ENCODE results near the gene SEM1. TPM values are rescaled to one million over a fixed set of nuclear protein-coding genes. Genes with fewer than 3 reads are reported as not detected.

Gene SEM1
- total RNA-seq, 1 experiment from 2014 or later: 73.3 TPM

DNA sequence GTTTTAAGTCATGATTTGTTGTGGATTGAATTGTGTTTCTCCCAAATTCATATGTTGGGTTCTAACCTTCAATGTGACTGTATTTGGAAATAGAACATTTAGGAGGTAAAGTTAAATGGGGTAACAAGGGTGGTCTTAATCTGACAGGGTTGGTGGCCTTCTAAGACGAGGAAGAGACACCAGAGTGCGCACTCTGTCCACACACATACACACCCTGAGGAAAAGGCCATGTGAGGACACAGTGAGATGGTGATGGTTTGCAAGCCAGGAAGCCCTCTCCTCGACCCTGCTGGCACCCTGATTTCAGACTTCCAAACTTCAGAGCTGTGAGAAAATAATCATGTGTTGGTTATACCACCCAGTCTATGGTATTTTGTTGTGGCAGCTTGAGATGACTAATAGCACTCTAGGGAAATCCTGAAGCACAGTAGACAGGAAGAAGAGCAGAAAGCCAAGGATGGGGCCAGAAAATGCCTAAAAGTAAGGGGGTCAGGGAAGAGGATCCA lies 28.0 kb upstream of the SEM1 start:
- no peak overlapping the region for H3K4me3 Mint-ChIP-seq
- no peaks in the 10 kb centered on the region for H3K9me3 Mint-ChIP-seq
- H3K4me1 Mint-ChIP-seq: peaks cover 19% of the 10 kb centered on the region
- POLR2A ChIA-PET: no interaction called here
- CTCF ChIA-PET: no interaction called here
- ATAC-seq (no peak), DNase-seq (ENCODE audit: low spot score) (no peak)
- no peaks in the 10 kb centered on the region for H3K36me3 Mint-ChIP-seq
- no peaks in the 10 kb centered on the region for H3K27me3 Mint-ChIP-seq (ENCODE audit: low read depth)
- TF ChIP-seq ESRRA (CRISPR knock-in tag; IDR thresholded peaks at IDR 0.05; ENCODE audit: borderline replicate concordance) (no peak), FOXP1 (CRISPR knock-in tag; IDR thresholded peaks at IDR 0.05; ENCODE audit: borderline replicate concordance) (no peak), JUN (CRISPR knock-in tag; IDR thresholded peaks at IDR 0.05) (no peak), FOXK1 (CRISPR knock-in tag; IDR thresholded peaks at IDR 0.05) (no peak), MXD4 (CRISPR knock-in tag; IDR thresholded peaks at IDR 0.05; ENCODE audit: borderline replicate concordance) (no peak), CREM (CRISPR knock-in tag; IDR thresholded peaks at IDR 0.05) (no peak), PREB (CRISPR knock-in tag; IDR thresholded peaks at IDR 0.05; ENCODE audit: borderline replicate concordance) (no peak), ZNF219 (CRISPR knock-in tag; IDR thresholded peaks at IDR 0.05; ENCODE audit: borderline replicate concordance) (no peak), CBFB (CRISPR knock-in tag; IDR thresholded peaks at IDR 0.05; ENCODE audit: low read depth) (no peak), ZNF232 (CRISPR knock-in tag; IDR thresholded peaks at IDR 0.05) (no peak)
- H3K27ac Mint-ChIP-seq: no peak overlapping the region

GRCh38 chr7:96734343-96734742 lies 24.7 kb upstream of the SEM1 start:
- no peak for DNase-seq (ENCODE audit: low spot score)
- Mint-ChIP-seq H3K4me1 (peaks cover 3% of the 10 kb centered on the region), H3K4me3 (no peak overlapping the region), H3K36me3 (no peaks in the 10 kb centered on the region), H3K27me3 (ENCODE audit: low read depth) (no peaks in the 10 kb centered on the region; the same call in 1 of the 2 replicates), H3K9me3 (no peaks in the 10 kb centered on the region), H3K27ac (no peak overlapping the region)
- ChIA-PET POLR2A (no interaction called here), CTCF (no interaction called here)
- ATAC-seq: no peak
- TF ChIP-seq IRF2 (CRISPR knock-in tag; IDR thresholded peaks at IDR 0.05; ENCODE audit: borderline replicate concordance, low read depth) (no peak), ZNF281 (CRISPR knock-in tag; IDR thresholded peaks at IDR 0.05) (no peak), MYBL2 (CRISPR knock-in tag; IDR thresholded peaks at IDR 0.05) (no peak), NFATC4 (CRISPR knock-in tag; IDR thresholded peaks at IDR 0.05) (no peak), USF1 (CRISPR knock-in tag; IDR thresholded peaks at IDR 0.05) (no peak), TEAD4 (CRISPR knock-in tag; IDR thresholded peaks at IDR 0.05) (no peak), NFE2L1 (CRISPR knock-in tag; IDR thresholded peaks at IDR 0.05) (no peak), JUN (CRISPR knock-in tag; IDR thresholded peaks at IDR 0.05) (no peak), GTF2I (CRISPR knock-in tag; conservative IDR thresholded peaks at IDR 0.05) (no peak), ZNF232 (CRISPR knock-in tag; IDR thresholded peaks at IDR 0.05) (no peak)
- TF ChIP-seq, protein P1, sequence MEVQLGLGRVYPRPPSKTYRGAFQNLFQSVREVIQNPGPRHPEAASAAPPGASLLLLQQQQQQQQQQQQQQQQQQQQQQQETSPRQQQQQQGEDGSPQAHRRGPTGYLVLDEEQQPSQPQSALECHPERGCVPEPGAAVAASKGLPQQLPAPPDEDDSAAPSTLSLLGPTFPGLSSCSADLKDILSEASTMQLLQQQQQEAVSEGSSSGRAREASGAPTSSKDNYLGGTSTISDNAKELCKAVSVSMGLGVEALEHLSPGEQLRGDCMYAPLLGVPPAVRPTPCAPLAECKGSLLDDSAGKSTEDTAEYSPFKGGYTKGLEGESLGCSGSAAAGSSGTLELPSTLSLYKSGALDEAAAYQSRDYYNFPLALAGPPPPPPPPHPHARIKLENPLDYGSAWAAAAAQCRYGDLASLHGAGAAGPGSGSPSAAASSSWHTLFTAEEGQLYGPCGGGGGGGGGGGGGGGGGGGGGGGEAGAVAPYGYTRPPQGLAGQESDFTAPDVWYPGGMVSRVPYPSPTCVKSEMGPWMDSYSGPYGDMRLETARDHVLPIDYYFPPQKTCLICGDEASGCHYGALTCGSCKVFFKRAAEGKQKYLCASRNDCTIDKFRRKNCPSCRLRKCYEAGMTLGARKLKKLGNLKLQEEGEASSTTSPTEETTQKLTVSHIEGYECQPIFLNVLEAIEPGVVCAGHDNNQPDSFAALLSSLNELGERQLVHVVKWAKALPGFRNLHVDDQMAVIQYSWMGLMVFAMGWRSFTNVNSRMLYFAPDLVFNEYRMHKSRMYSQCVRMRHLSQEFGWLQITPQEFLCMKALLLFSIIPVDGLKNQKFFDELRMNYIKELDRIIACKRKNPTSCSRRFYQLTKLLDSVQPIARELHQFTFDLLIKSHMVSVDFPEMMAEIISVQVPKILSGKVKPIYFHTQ (CRISPR knock-in tag; IDR thresholded peaks at IDR 0.05): no peak

All from WTC11 (cell line).